Neural progenitor cell (in vitro differentiated cells): ENCODE data around the gene AGAP3.

Source experiments
- EZH2 ChIP-seq: fragments of 200-600 bp; sonication (generic); IDR thresholded peaks from 2 replicates; pipeline ENCODE4 v1.6.1; 2017; ENCODE audit warnings: antibody characterized with exemption, mild to moderate bottlenecking, moderate library complexity
- TF ChIP-seq, protein P1 (sequence below): fragments of 200-600 bp; sonication (generic); IDR thresholded peaks from 2 replicates; pipeline ENCODE4 v1.5.1; 2017; ENCODE audit warnings: antibody characterized with exemption, mild to moderate bottlenecking

DNA sequence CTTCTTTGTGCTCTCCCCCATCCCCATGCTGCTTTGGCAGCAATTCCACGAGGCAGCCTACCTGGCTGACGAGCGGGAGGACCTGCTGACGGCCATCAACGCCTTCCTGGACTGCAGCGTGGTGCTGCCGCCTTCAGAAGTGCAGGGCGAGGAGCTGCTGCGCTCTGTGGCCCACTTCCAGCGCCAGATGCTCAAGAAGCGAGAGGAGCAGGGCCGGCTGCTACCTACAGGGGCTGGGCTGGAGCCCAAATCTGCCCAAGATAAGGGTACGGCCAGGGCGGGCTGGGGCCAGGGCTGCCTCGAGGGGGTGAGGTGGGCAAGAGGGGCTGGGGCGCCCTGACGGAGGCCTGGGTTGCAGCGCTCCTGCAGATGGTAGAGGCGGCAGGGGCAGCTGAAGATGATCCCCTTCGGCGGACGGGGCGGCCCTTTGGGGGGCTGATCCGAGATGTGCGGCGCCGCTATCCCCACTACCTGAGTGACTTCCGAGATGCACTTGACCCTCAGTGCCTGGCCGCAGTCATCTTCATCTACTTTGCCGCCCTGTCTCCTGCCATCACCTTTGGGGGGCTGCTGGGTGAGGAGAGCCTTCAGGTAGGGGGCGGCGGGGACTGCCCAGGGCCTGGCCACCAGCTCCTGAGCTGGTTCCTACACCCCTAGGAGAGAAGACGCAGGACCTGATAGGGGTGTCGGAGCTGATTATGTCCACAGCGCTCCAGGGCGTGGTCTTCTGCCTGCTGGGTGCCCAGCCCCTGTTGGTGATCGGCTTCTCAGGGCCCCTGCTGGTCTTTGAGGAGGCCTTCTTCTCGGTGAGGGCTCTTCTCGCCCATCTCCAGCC lies 15.0 kb upstream of the AGAP3 start:
- TF ChIP-seq, protein P1, sequence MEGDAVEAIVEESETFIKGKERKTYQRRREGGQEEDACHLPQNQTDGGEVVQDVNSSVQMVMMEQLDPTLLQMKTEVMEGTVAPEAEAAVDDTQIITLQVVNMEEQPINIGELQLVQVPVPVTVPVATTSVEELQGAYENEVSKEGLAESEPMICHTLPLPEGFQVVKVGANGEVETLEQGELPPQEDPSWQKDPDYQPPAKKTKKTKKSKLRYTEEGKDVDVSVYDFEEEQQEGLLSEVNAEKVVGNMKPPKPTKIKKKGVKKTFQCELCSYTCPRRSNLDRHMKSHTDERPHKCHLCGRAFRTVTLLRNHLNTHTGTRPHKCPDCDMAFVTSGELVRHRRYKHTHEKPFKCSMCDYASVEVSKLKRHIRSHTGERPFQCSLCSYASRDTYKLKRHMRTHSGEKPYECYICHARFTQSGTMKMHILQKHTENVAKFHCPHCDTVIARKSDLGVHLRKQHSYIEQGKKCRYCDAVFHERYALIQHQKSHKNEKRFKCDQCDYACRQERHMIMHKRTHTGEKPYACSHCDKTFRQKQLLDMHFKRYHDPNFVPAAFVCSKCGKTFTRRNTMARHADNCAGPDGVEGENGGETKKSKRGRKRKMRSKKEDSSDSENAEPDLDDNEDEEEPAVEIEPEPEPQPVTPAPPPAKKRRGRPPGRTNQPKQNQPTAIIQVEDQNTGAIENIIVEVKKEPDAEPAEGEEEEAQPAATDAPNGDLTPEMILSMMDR: no peak
- TF ChIP-seq EZH2: no peak
